Stimulated activated CD4-positive, alpha-beta T cell treated with anti-CD3 and anti-CD28 coated beads, Interleukin-4, amount 100 ng/mL, for 24 hours (primary cell): ENCODE results near the gene JPH2.

Source experiments
- DNase-seq: peaks from one replicate; pipeline ENCODE4 v3.0.0-alpha.2; 2020

Gene JPH2

DNA sequence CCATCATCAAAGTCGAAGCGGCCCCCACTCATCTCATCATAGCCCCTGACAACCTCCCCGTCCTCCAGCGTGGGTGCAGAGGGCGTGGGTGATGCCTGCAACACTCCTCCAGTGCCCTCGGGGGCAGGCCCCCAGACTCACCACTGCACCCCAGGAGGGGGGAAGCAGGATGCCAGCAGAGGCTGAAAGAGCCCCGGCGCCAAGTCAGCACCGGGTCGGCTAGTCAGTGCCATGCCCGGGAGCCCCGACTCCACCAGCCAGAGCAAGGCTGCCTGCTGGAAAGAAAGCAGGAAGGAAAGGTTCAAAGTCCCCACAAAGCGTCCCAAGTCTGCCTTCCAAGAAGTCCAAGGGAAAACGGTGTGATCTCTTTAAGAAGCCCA is 324 bp downstream of the JPH2 start:
- no peak for DNase-seq

DNA sequence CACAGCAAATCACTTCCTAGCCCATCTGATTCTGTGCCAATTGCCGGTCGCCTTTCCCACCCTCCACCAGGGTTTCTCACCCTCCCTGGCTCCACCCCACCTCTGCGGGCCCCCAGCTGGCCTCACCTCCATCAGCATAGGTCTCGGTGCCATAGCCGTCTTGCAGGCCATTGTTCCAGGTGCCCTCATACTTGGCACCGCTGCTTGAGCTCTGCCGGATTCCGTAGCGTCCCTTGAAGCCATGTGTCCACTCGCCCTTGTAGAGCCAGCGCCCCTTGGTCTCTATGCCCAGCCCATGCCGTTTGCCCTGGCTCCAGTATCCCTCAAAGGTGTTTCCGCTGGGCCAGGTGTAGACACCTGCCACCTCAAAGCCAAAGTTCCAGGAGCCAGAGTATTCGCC is 787 bp downstream of the JPH2 start:
- no peak for DNase-seq

DNA sequence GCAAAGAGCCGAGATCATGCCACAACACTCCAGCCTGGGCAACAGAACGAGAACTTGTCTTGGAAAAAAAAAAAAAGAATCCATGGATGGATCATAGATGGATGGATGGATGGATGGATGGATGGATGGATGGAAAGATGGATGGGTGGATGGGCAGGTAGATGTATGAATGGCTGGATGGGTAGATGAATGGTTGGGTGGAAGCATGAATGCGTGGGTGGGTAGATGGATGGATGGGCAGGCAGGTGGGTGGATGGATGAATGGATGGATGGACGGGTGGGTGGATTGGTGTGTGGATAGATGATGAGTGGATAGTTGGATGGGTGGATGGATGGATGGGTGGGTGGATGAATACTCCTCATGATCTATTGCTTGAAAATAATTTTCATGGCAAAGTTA is 1.4 kb downstream of the JPH2 start:
- no peak for DNase-seq

GRCh38 chr20:44183282-44183681 is 3.7 kb downstream of the JPH2 start:
- no peak for DNase-seq

- no peak for DNase-seq
These were observed 4.1 kb downstream of the JPH2 start for GRCh38 chr20:44182863-44183262.

DNA sequence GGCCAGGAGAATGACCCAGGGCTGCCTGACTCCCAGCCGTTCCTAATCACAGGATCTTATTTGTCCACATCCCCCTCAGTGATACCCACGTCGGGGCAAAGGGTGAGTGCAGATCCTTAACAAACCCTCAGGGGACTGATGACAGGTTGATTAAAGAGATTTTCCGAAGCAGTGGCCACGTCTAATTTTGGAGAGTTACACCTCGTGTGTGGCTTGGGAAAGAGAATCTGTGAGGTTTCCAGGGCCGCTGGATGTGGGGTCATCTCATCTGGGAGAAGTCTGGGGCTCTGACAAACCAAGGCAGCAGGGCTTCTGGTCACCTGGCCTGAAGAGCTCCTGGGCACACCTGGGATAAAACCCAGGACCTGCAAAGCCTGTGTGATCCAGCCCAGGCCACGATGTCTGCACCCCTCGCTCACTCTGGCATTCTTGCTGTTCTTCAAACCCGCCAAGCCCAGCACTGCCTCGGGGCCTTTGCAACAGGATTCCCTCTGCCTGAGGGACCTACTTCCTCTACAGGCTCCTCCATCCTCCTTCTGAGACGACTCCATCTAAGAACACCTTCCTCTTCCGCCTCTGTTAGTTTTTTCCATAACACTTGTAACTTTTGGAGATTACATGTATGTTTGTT is 4.7 kb downstream of the JPH2 start:
- no peak for DNase-seq

DNA sequence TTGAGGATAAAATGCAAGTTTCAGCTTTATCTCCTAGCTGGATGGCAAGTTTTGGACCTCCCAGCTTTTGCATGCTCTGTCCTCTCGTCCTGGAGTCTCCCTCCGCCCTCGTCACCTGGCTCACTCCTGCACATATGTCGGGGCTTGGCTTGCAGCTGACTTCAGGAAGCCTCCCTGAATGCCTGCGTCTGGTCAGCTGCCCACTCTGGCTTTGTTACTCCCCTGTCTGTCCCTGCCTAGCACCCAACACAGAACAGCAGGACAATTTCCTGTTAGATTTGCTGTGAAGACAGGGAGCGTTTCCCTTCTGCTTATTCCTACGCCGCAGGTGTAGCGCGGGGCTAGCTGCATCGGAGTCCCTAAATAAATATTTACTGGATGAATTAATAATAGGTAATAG is 5.4 kb downstream of the JPH2 start:
- no peak for DNase-seq

- no peak for DNase-seq
These were observed 6.2 kb downstream of the JPH2 start for GRCh38 chr20:44180814-44181213.

GRCh38 chr20:44176833-44177534 is 10.0 kb downstream of the JPH2 start:
- no peak for DNase-seq

DNA sequence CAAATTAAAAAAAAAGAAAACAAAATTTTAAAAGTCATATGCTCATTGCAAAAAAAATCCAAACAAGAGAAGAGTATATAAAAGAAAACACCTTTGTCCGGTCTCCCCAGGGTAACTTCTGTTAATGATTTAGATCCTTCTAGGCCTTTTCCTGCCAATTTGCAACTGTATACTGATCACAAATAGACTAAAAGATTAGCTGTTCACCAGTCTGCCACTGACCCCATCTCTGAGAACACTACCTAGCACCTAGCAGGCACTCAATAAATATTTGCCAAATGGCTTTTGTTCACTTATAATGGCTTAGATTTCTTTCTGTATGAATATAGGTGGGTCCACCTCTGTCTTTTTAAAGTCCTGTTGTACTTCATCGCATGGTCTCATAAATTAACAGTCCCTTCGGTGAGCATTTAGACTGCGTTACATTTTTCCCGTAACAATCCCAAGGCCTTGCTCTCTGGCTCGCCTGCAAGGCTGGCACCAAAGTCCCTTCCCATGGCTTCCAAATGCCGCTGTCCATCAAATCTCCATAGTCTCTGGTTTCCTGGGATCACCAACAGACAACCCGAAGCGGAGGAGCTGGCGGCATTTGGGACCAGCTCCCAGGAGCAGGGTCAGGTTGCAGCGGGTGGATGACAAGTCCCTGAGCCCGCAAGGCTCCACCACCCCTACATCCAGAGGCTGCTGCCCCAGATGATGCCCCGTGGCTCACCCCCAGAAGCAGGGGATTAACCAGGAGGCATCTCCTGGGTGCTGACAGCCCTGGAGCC is 11.8 kb downstream of the JPH2 start:
- DNase-seq: no peak

- no peak for DNase-seq
These were observed 13.1 kb downstream of the JPH2 start for GRCh38 chr20:44173846-44174245.

- no peak for DNase-seq
These were observed 13.9 kb downstream of the JPH2 start for GRCh38 chr20:44173116-44173515.

DNA sequence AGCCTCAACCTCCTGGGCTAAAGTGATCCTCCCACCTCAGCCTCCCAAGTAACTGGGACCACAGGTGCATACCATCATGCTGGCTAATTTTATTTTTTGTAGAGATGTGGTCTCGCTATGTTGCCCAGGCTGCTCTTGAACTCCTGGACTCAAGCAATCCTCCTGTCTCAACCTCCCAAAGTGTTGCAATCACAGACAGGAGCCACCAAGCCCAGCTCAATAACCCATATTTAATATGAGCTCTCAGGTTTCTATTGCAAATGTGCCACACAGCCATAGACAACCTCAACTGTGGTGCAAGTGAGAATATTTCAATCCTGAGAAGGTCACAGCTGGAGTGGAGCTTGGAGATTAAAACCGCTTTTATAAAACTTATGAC is 14.4 kb downstream of the JPH2 start:
- DNase-seq: no peak

DNA sequence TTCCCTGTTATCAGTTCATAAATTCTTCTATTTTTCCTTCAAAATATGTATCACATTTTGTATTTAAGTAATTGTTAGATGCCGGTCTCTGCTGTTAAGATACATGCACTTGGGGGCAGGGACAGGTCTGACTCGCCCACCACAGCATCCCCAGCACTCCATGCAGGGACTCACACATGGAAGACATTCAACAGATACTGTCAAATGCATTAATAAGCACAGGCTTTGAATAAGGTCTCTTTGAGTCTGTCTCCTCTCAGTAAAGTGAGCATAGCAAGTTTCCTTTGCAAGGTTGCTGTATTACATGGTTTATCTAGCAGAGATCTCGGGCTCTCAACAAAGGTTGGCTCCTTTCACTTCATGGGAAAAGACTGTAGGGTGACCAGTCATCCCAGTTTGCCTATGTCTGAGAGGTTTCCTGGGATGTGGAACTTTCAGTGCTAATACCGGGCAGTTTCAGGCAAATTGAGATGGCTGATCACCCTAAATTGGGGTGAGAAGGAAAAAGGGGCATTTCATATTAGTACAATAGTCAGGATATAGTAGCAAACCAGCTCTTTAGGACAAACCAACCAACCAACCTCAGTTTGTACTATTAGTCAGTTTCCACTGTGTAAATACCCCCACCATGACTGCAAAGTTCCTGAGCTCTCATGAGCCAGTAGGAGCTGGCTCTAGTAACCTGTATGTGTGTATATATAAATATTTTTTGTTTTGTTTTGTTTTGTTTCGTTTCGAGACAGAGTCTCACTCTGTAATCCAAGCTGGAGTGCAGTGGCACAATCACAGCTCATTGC is 15.0 kb downstream of the JPH2 start:
- DNase-seq: no peak

- DNase-seq: no peak
These were observed 16.1 kb downstream of the JPH2 start for GRCh38 chr20:44170816-44171410.

DNA sequence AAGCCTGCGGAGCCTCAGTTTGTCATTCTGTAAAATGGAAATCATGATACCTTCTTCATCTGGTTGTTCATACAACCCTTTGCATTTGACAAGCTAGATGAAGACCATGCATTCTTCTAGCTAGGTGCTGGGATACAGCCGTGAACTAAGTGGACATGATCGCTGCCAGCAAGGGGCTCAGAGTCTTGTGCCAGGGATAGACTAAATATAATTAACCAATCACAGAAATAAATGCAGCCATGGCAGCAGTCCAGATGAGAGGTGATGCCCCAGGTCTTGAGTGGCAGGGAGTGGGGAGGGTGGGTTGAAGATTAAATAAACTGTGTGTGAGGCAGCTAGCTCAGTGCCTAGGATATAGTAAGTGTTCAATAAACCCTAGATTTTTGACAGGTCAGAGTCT is 19.3 kb downstream of the JPH2 start:
- DNase-seq: no peak

DNA sequence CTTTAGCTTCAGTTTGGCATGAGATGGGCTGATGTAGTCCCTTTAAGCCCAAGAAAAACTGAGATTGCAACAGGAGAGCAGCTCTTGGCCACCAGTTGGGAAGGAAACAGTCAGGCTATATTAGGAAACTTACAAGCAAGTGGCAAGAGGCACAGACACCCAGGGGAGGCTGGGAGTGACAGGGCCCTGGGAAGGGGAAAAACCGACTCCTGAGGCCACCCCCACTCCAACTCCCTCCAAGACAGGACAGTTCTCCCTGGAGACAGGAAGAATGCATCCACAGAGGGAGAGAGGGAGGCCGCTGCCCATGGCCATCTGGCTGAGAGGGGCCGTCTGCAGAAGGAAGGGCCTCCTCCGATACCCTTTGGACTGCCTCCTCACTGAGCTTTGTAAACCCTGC is 20.5 kb downstream of the JPH2 start:
- DNase-seq: no peak

- DNase-seq: no peak
These were observed 21.0 kb downstream of the JPH2 start for GRCh38 chr20:44166008-44166407.

- no peak for DNase-seq
These were observed 26.9 kb downstream of the JPH2 start for GRCh38 chr20:44160133-44160532.

DNA sequence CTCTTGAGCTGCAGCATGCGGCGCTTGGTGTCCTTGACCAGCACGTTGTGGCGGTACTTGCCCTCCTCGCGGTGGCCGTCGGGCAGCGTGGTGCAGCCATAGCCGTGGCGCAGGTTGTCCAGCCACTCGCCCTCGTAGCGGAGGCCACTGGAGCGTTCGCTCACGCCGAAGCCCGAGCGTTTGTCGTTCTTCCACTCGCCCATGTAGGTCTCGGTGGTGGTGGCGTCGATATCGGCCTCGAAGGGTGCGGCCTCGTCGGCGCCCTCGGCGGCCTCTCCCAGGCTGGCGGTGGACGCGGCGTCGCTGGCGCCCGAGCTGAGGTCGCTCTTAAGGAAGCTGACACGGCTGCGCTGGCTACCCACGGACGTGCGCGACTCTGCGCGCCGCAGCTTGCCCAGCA is 27.3 kb downstream of the JPH2 start:
- no peak for DNase-seq

DNA sequence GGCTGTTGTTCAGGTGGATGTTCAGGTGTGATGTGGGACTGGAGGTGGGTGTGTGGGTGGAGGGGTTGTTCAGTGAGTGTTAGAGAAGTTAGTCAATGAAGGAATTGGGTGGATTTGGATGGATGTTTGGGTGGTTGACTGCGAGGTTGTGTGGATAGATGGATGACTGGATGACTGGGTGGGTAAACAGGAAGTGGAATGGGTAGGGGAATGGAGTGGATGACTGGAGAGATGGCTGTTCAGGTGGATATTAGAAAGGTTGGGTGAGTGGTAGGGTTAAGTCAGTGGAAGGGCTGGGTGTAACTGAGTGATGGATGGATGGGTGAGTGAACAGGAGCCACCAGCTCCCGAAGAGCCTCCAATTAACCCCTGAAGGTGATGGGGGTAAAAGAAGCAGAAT is 27.9 kb downstream of the JPH2 start:
- DNase-seq: no peak

DNA sequence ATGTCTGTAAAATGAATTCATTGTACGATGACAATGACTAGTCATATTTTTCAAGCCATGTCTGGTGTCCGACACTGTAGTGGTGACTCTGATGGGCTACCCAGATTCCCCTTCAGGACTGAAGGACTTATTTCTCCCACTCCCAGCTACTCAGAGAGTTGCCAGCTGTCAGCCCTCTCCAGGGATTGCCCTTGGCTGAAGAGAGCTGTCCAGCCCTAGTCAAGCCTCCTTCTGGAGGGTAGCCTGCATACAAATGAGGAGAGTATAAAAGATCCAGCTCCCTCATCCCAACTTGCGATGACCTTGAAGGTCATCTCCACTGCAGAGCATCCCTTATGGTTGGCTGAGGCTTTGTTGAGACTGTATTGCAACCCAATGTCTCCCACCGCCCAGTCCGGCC is 29.9 kb downstream of the JPH2 start:
- DNase-seq: no peak

- DNase-seq: no peak
These were observed 32.4 kb downstream of the JPH2 start for GRCh38 chr20:44154521-44155001.
